Head of caudate nucleus (tissue), 42 donors: Measurements from ENCODE around the gene SMO.

Source experiments
- DNase-seq, 42 donors: peaks; one replicate each; pipeline versions ENCODE4 v3.0.0 to v3.0.0-alpha.2; 2020 to 2021; ENCODE audit warnings: mixed read lengths in 7 of 42
- intact Hi-C: fragments of 100-400 bp; cut with DNase I; formaldehyde crosslinking; loops from one replicate; pipeline ENCODE4 v1.15.0; 2022

The SMO gene

GRCh38 chr7:129188372-129188891, at the start of gene SMO:
SMO (plus strand) TSS chr7:129188633; CDS start chr7:129189152, 519 bp downstream.
- intact Hi-C loops, result no loop called here
- peak in 22 of 42 donors; percentile 14 to 55 (median 33) for DNase-seq

- peak in 1 of 42 donors; percentile 23 for DNase-seq
- intact Hi-C loops, result no loop called here
Observed at GRCh38 chr7:129143724-129144094, 44.7 kb upstream of the SMO start.

- intact Hi-C loops, result no loop called here
- DNase-seq, result peak; percentile 72 to 93 (median 86)
Observed at GRCh38 chr7:129144095-129144833, 44.2 kb upstream of the SMO start, which contains the start of gene TSPAN33. TSPAN33 (plus strand) TSS chr7:129144707; CDS start chr7:129144981, 274 bp downstream.

GRCh38 chr7:129144834-129145668, 43.4 kb upstream of the SMO start:
- DNase-seq, result peak in 6 of 42 donors; percentile 7 to 43 (median 25)
- intact Hi-C loops, result no loop called here

- no peak for DNase-seq
- intact Hi-C loops, result no loop called here
Observed at GRCh38 chr7:129146237-129146979, 42.0 kb upstream of the SMO start.

- intact Hi-C loops, result no loop called here
- no peak for DNase-seq
Observed at GRCh38 chr7:129147731-129148130, 40.7 kb upstream of the SMO start.

GRCh38 chr7:129149511-129149910, 38.9 kb upstream of the SMO start:
- intact Hi-C loops, result no loop called here

GRCh38 chr7:129150199-129150996, 38.0 kb upstream of the SMO start:
- intact Hi-C loops, result no loop called here
- DNase-seq, result no peak

More at GRCh38 chr7:129149511-129149910, 38.9 kb upstream of the SMO start:
- no peak for DNase-seq

- intact Hi-C loops, result no loop called here
- DNase-seq, result no peak
Observed at GRCh38 chr7:129157651-129158050, 30.8 kb upstream of the SMO start.

- intact Hi-C loops, result no loop called here
- no peak for DNase-seq
Observed at GRCh38 chr7:129159539-129159938, 28.9 kb upstream of the SMO start.

GRCh38 chr7:129160161-129160905, 28.1 kb upstream of the SMO start:
- peak in 6 of 42 donors; percentile 7 to 30 (median 21) for DNase-seq
- intact Hi-C loops, result no loop called here

- no peak for DNase-seq
- intact Hi-C loops, result no loop called here
Observed at GRCh38 chr7:129161524-129162225, 26.8 kb upstream of the SMO start.

- intact Hi-C loops, result no loop called here
- DNase-seq, result no peak
Observed at GRCh38 chr7:129162732-129163131, 25.7 kb upstream of the SMO start.

- intact Hi-C loops, result no loop called here
- DNase-seq, result peak in 3 of 42 donors; percentile 23 to 61 (median 33)
Observed at GRCh38 chr7:129163875-129164544, 24.4 kb upstream of the SMO start.

- intact Hi-C loops, result no loop called here
- DNase-seq, result no peak
Observed at GRCh38 chr7:129166745-129167144, 21.7 kb upstream of the SMO start.

- intact Hi-C loops, result no loop called here
- DNase-seq, result no peak
Observed at GRCh38 chr7:129167817-129168216, 20.6 kb upstream of the SMO start.
